A673 (cell line): ENCODE measurements around the gene APOBEC4. TPM values are rescaled to one million over a fixed set of nuclear protein-coding genes. Genes with fewer than 3 reads are reported as not detected.
A peak's percentile ranks its signal among the peaks of the same experiment; 100 is the strongest.

Experiments used
- BruUV-seq: library from RNA; stranded (reverse); fragments of 400-500 nt; replicated peaks from 2 replicates; lab custom pipeline; 2021; lab: Mats Ljungman, UMichigan
- CTCF ChIA-PET: fragments of 300-600 bp; sonication (Branson Sonifier 250); formaldehyde crosslinking; loops from one replicate; lab custom pipeline; 2022; ENCODE audit warnings: antibody characterized with exemption; lab: Charles Lee
- POLR2A ChIA-PET: fragments of 300-600 bp; sonication (Branson Sonifier 250); formaldehyde crosslinking; loops from one replicate; lab custom pipeline; 2022; ENCODE audit warnings: antibody characterized with exemption; ENCODE audit not compliant: low non-redundant PET; lab: Charles Lee
- DNase-seq: peaks from one replicate; pipeline ENCODE4 v3.0.0-alpha.2; 2015; ENCODE audit warnings: low spot score
- H3K27ac ChIP-seq: fragments of 200-600 bp; sonication (generic); 2 replicates; pipeline ENCODE4 v1.5.1; 2016; ENCODE audit warnings: mixed run types, low read depth, mild to moderate bottlenecking, mixed read lengths, antibody characterized with exemption, low read length; ENCODE audit not compliant: poor library complexity, severe bottlenecking
- H3K27me3 ChIP-seq: fragments of 200-600 bp; sonication (generic); replicated peaks from 2 replicates; pipeline ENCODE4 v1.6.1; 2017; ENCODE audit warnings: mixed run types, low read depth, mild to moderate bottlenecking, mixed read lengths, antibody characterized with exemption, low read length; ENCODE audit not compliant: insufficient read depth, poor library complexity
- H3K36me3 ChIP-seq: fragments of 200-600 bp; sonication (generic); 2 replicates; pipeline ENCODE4 v1.6.1; 2016; ENCODE audit warnings: mixed run types, mild to moderate bottlenecking, mixed read lengths, antibody characterized with exemption, low read length; ENCODE audit not compliant: insufficient read depth, poor library complexity, severe bottlenecking
- H3K4me1 ChIP-seq: fragments of 200-600 bp; sonication (generic); 2 replicates; pipeline ENCODE4 v1.6.1; 2017; ENCODE audit warnings: mixed run types, mild to moderate bottlenecking, mixed read lengths, antibody characterized with exemption, low read length; ENCODE audit not compliant: insufficient read depth, poor library complexity, severe bottlenecking
- H3K4me3 ChIP-seq: fragments of 200-600 bp; sonication (generic); 2 replicates; pipeline ENCODE4 v1.5.1; 2016; ENCODE audit warnings: low read depth, mixed run types, mild to moderate bottlenecking, mixed read lengths, low read length; ENCODE audit not compliant: poor library complexity, severe bottlenecking
- H3K9me3 ChIP-seq: fragments of 200-600 bp; sonication (generic); 2 replicates; pipeline ENCODE4 v1.6.1; 2016; ENCODE audit warnings: mixed run types, low read depth, mild to moderate bottlenecking, mixed read lengths, antibody characterized with exemption, low read length; ENCODE audit not compliant: poor library complexity, severe bottlenecking
- EZH2 ChIP-seq: fragments of 200-600 bp; sonication (generic); IDR thresholded peaks from 2 replicates; pipeline ENCODE4 v1.6.1; 2017; ENCODE audit warnings: borderline replicate concordance, low read depth, mild to moderate bottlenecking, mixed read lengths, antibody characterized with exemption, low read length; ENCODE audit not compliant: poor library complexity, severe bottlenecking
- intact Hi-C: fragments of 100-400 bp; cut with micrococcal nuclease; formaldehyde crosslinking; loops from one replicate; pipeline ENCODE4 v1.10.0; 2022; ENCODE audit not compliant: unreplicated experiment
- total RNA-seq: library from RNA; stranded (reverse); gene quantifications from 2 replicates; pipeline ENCODE4 v1.2.3, GENCODE V29; 2021
- TF ChIP-seq, protein P1 (sequence below): fragments of 300-800, 200-600 bp; sonication (generic); conservative IDR thresholded peaks from 2 replicates; pipeline ENCODE4 v1.5.1; 2017; ENCODE audit warnings: low read depth, mild to moderate bottlenecking, antibody characterized with exemption, low read length, moderate library complexity, mixed read lengths

The APOBEC4 gene
- total RNA-seq, 1 experiment from 2014 or later = not detected

GRCh38 chr1:183673605-183674323, 20.6 kb upstream of the APOBEC4 start:
- no peak for DNase-seq
- TF ChIP-seq, protein P1, sequence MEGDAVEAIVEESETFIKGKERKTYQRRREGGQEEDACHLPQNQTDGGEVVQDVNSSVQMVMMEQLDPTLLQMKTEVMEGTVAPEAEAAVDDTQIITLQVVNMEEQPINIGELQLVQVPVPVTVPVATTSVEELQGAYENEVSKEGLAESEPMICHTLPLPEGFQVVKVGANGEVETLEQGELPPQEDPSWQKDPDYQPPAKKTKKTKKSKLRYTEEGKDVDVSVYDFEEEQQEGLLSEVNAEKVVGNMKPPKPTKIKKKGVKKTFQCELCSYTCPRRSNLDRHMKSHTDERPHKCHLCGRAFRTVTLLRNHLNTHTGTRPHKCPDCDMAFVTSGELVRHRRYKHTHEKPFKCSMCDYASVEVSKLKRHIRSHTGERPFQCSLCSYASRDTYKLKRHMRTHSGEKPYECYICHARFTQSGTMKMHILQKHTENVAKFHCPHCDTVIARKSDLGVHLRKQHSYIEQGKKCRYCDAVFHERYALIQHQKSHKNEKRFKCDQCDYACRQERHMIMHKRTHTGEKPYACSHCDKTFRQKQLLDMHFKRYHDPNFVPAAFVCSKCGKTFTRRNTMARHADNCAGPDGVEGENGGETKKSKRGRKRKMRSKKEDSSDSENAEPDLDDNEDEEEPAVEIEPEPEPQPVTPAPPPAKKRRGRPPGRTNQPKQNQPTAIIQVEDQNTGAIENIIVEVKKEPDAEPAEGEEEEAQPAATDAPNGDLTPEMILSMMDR = no peak
- TF ChIP-seq EZH2 = no peak
- POLR2A ChIA-PET = no interaction called here
- Histone ChIP-seq H3K36me3 (no peaks in the 10 kb centered on the region), H3K27ac (no peak overlapping the region), H3K9me3 (peaks cover 6% of the 10 kb centered on the region), H3K4me1 (peaks cover 6% of the 10 kb centered on the region), H3K27me3 (no peaks in the 10 kb centered on the region), H3K4me3 (no peak overlapping the region)
- CTCF ChIA-PET = interaction anchor here (1.4 kb wide), 1 partner anchor 11 kb away, joined by 5 read pairs; no protein-coding TSS in a partner anchor
- intact Hi-C loops = no loop called here
- BruUV-seq = no TSS peak

DNA sequence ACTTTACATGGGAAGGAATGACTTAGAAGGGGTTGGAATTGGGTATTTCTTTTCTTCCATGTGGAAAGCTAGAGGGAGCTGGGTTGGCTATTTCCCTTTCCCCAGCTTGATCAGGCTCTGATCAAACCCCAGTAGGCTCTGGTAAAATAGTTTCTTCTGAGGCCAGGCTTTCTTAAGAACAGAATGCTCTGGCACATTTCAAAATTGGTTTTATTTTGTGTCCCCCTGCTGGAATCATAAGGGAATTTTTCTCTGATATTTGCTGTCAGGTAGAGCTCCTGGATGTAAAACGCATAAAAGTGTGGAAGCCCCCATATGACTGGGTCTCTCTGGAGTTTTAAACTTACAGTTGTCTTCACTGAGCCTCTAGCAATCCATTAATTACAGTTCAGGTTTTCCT, 17.1 kb upstream of the APOBEC4 start:
- ChIA-PET POLR2A (no interaction called here), CTCF (interaction anchor here (0.8 kb wide), 1 partner anchor 15 kb away, joined by 3 read pairs; no protein-coding TSS in a partner anchor)
- TF ChIP-seq, protein P1 = no peak
- no peak for TF ChIP-seq EZH2
- Histone ChIP-seq H3K4me1 (peaks cover 10% of the 10 kb centered on the region), H3K9me3 (peaks cover 6% of the 10 kb centered on the region), H3K4me3 (no peak overlapping the region), H3K27me3 (no peaks in the 10 kb centered on the region), H3K36me3 (no peaks in the 10 kb centered on the region), H3K27ac (no peak overlapping the region)
- intact Hi-C loops = no loop called here
- no peak for DNase-seq
- BruUV-seq = no TSS peak

- BruUV-seq = no TSS peak
- no peaks in the 10 kb centered on the region for H3K9me3 ChIP-seq
- intact Hi-C loops = loop anchor here (10.0 kb wide), 1 partner anchor 1008 kb away; no protein-coding TSS in a partner anchor
These were observed 3.2 kb upstream of the APOBEC4 start for GRCh38 chr1:183656355-183656754.

More at GRCh38 chr1:183656355-183656754, 3.2 kb upstream of the APOBEC4 start:
- Histone ChIP-seq H3K4me3 (no peak overlapping the region), H3K4me1 (peaks cover 40% of the 10 kb centered on the region), H3K27ac (peak overlapping the region; percentile 3), H3K36me3 (no peaks in the 10 kb centered on the region), H3K27me3 (no peaks in the 10 kb centered on the region)
- ChIA-PET POLR2A (no interaction called here), CTCF (interaction anchor here (2.3 kb wide), 1 partner anchor 259 kb away, joined by 48 read pairs; no protein-coding TSS in a partner anchor)
- TF ChIP-seq, protein P1 = no peak
- no peak for TF ChIP-seq EZH2
- DNase-seq = no peak
